Common myeloid progenitor, CD34-positive (primary cell): Measurements from ENCODE around the gene ATR.

ENCODE experiments used
- CTCF ChIA-PET: fragments of 350-600 bp; sonication (Branson Sonifier 250); formaldehyde crosslinking; loops from one replicate; lab custom pipeline; 2021; ENCODE audit warnings: antibody characterized with exemption; lab: Charles Lee
- POLR2A ChIA-PET: fragments of 350-600 bp; sonication (Branson Sonifier 250); formaldehyde crosslinking; loops from one replicate; lab custom pipeline; 2021; ENCODE audit warnings: antibody characterized with exemption; lab: Charles Lee
- DNase-seq, 3 donors: peaks; one replicate each; pipeline versions ENCODE4 v3.0.0 to v3.0.0-alpha.2; 2013
- H3K27ac ChIP-seq, 2 experiments: 1 replicate in 1 of 2; 2 replicates in 1 of 2; pipeline ENCODE4 v1.7.0; 2013; ENCODE audit warnings: inconsistent platforms in 2 of 2, low read length in 2 of 2, mild to moderate bottlenecking in 2 of 2, low read depth in 1 of 2, moderate library complexity in 1 of 2; ENCODE audit not compliant: severe bottlenecking in 2 of 2, insufficient read depth in 1 of 2, poor library complexity in 1 of 2
- H3K27me3 ChIP-seq, 5 experiments: replicated peaks in 2 of 5; 1 replicate in 3 of 5; 2 replicates in 2 of 5; pipeline versions ENCODE4 v1.6.1 to v1.7.0; 2013; ENCODE audit warnings: low read length in 4 of 5, mild to moderate bottlenecking in 2 of 5, moderate library complexity in 2 of 5, inconsistent platforms in 1 of 5; ENCODE audit not compliant: insufficient read depth in 5 of 5, control insufficient read depth in 4 of 5
- H3K36me3 ChIP-seq, 4 experiments: 1 replicate in 2 of 4; 2 replicates in 2 of 4; pipeline versions ENCODE4 v1.6.1 to v1.7.0; 2013; ENCODE audit warnings: low read length in 3 of 4, control low read depth in 1 of 4, mild to moderate bottlenecking in 1 of 4; ENCODE audit not compliant: control insufficient read depth in 4 of 4, insufficient read depth in 4 of 4
- H3K4me1 ChIP-seq, 4 experiments: 1 replicate in 3 of 4; 2 replicates in 1 of 4; pipeline versions ENCODE4 v1.6.1 to v1.7.1; 2013; ENCODE audit warnings: low read length in 3 of 4, mild to moderate bottlenecking in 3 of 4, control low read depth in 1 of 4, inconsistent platforms in 1 of 4, moderate library complexity in 1 of 4; ENCODE audit not compliant: control insufficient read depth in 4 of 4, insufficient read depth in 4 of 4; ENCODE audit errors: control extremely low read depth in 1 of 4
- H3K4me3 ChIP-seq, 7 experiments: 1 replicate in 4 of 7; 2 replicates in 3 of 7; pipeline versions ENCODE4 v1.5.1 to v1.7.0; 2013; ENCODE audit warnings: mild to moderate bottlenecking in 7 of 7, low read length in 6 of 7, moderate library complexity in 6 of 7, inconsistent platforms in 2 of 7, low read depth in 2 of 7, control low read depth in 1 of 7; ENCODE audit not compliant: insufficient read depth in 4 of 7, control insufficient read depth in 1 of 7; ENCODE audit errors: extremely low read depth in 1 of 7
- H3K9me3 ChIP-seq, 5 experiments: 1 replicate in 4 of 5; 2 replicates in 1 of 5; pipeline versions ENCODE4 v1.6.1 to v1.7.1; 2013; ENCODE audit warnings: low read length in 4 of 5, mild to moderate bottlenecking in 2 of 5, inconsistent platforms in 1 of 5, low read depth in 1 of 5, moderate library complexity in 1 of 5; ENCODE audit not compliant: control insufficient read depth in 4 of 5, insufficient read depth in 2 of 5; ENCODE audit errors: control extremely low read depth in 1 of 5
- WGBS: methylation state at CpG from one replicate; pipeline ENCODE4 v1.1.5; 2013; ENCODE audit not compliant: insufficient coverage; 5-methylcytosine and 5-hydroxymethylcytosine counted together

The ATR gene

GRCh38 chr3:142618917-142619461 lies 40.5 kb upstream of the ATR start:
- 100% methylated on average over 3 of the region's 3 CpGs for WGBS
- H3K4me1 ChIP-seq = no peaks in the 10 kb centered on the region
- no peaks in the 10 kb centered on the region for H3K27me3 ChIP-seq
- H3K36me3 ChIP-seq = no peaks in the 10 kb centered on the region
- no peak for DNase-seq
- no peak overlapping the region for H3K27ac ChIP-seq
- ChIA-PET CTCF (interaction anchor here (0.8 kb wide), 1 partner anchor 33 kb away, joined by 3 read pairs; no protein-coding TSS in a partner anchor), POLR2A (no interaction called here)
- no peak overlapping the region for H3K4me3 ChIP-seq
- H3K9me3 ChIP-seq = peaks cover 0 to 1% (median 0%) of the 10 kb centered on the region in 5 experiments

GRCh38 chr3:142615171-142615570 lies 36.6 kb upstream of the ATR start:
- ChIA-PET CTCF (interaction anchor here (0.9 to 1.5 kb wide), 2 partner anchors 10 to 11 kb away, joined by 3 to 4 read pairs; no protein-coding TSS in a partner anchor), POLR2A (interaction anchor here (0.6 kb wide), 1 partner anchor 15 kb away, joined by 3 read pairs; no protein-coding TSS in a partner anchor)
- H3K27me3 ChIP-seq = no peaks in the 10 kb centered on the region

GRCh38 chr3:142614059-142614626 lies 35.6 kb upstream of the ATR start:
- H3K27ac ChIP-seq = no peak overlapping the region
- H3K4me3 ChIP-seq = no peak overlapping the region
- POLR2A ChIA-PET = no interaction called here
- CTCF ChIA-PET = interaction anchor here (1.5 kb wide), 1 partner anchor 11 kb away, joined by 4 read pairs; no protein-coding TSS in a partner anchor
- H3K9me3 ChIP-seq = no peaks in the 10 kb centered on the region
- H3K36me3 ChIP-seq = no peaks in the 10 kb centered on the region
- WGBS = 83% methylated on average over 1 of the region's 2 CpGs
- no peak for DNase-seq
- H3K4me1 ChIP-seq = no peaks in the 10 kb centered on the region
- no peaks in the 10 kb centered on the region for H3K27me3 ChIP-seq

More at GRCh38 chr3:142615171-142615570, 36.6 kb upstream of the ATR start:
- Histone ChIP-seq H3K9me3 (no peaks in the 10 kb centered on the region), H3K4me3 (no peak overlapping the region), H3K36me3 (no peaks in the 10 kb centered on the region), H3K4me1 (no peaks in the 10 kb centered on the region), H3K27ac (no peak overlapping the region)
- 100% methylated on average over 1 of the region's 2 CpGs for whole genome bisulfite sequencing
- no peak for DNase-seq

- ChIA-PET POLR2A (no interaction called here), CTCF (interaction anchor here (1.5 kb wide), 1 partner anchor 12 kb away, joined by 4 read pairs; no protein-coding TSS in a partner anchor)
- WGBS = 100% methylated on average over 1 of the region's 1 CpG
These were observed 35.0 kb upstream of the ATR start for GRCh38 chr3:142613491-142613890.

GRCh38 chr3:142611206-142611605 lies 32.7 kb upstream of the ATR start:
- Histone ChIP-seq H3K36me3 (no peaks in the 10 kb centered on the region), H3K27me3 (no peaks in the 10 kb centered on the region), H3K9me3 (no peaks in the 10 kb centered on the region), H3K4me1 (no peaks in the 10 kb centered on the region), H3K27ac (no peak overlapping the region), H3K4me3 (no peak overlapping the region)
- no peak for DNase-seq
- 100% methylated on average over 1 of the region's 1 CpG for WGBS
- POLR2A ChIA-PET = no interaction called here
- CTCF ChIA-PET = interaction anchor here (0.8 to 1.8 kb wide), 3 partner anchors 9 to 24 kb away, joined by 4 to 6 read pairs (median 6); no protein-coding TSS in a partner anchor

More at GRCh38 chr3:142613491-142613890, 35.0 kb upstream of the ATR start:
- no peak overlapping the region for H3K4me3 ChIP-seq
- H3K27me3 ChIP-seq = no peaks in the 10 kb centered on the region
- no peak for DNase-seq
- no peak overlapping the region for H3K27ac ChIP-seq
- H3K9me3 ChIP-seq = no peaks in the 10 kb centered on the region
- H3K36me3 ChIP-seq = no peaks in the 10 kb centered on the region
- no peaks in the 10 kb centered on the region for H3K4me1 ChIP-seq

- Histone ChIP-seq H3K9me3 (no peaks in the 10 kb centered on the region), H3K36me3 (no peaks in the 10 kb centered on the region), H3K4me3 (no peak overlapping the region), H3K27me3 (no peaks in the 10 kb centered on the region), H3K4me1 (no peaks in the 10 kb centered on the region), H3K27ac (no peak overlapping the region)
- ChIA-PET CTCF (interaction anchor here (1.2 to 2.0 kb wide), 5 partner anchors 11 to 222 kb away, joined by 3 to 5 read pairs (median 3); no protein-coding TSS in a partner anchor), POLR2A (no interaction called here)
- no peak for DNase-seq
- WGBS = no CpG with 5 or more reads among the region's 1 CpG
These were observed 30.6 kb upstream of the ATR start for GRCh38 chr3:142609136-142609535.

- ChIA-PET POLR2A (no interaction called here), CTCF (interaction anchor here (0.6 to 2.0 kb wide), 5 partner anchors 11 to 222 kb away, joined by 3 to 5 read pairs (median 3); no protein-coding TSS in a partner anchor)
- Histone ChIP-seq H3K27ac (no peak overlapping the region), H3K4me1 (no peaks in the 10 kb centered on the region), H3K4me3 (no peak overlapping the region), H3K9me3 (no peaks in the 10 kb centered on the region), H3K36me3 (no peaks in the 10 kb centered on the region), H3K27me3 (no peaks in the 10 kb centered on the region)
- DNase-seq = no peak
- WGBS = 100% methylated on average over 1 of the region's 1 CpG
These were observed 30.1 kb upstream of the ATR start for GRCh38 chr3:142608631-142609030.
